CD4-positive, alpha-beta T cell treated with Interleukin-1 beta for 1 hour (primary cell): ENCODE measurements around the gene ABCA3.
A peak's percentile ranks its signal among the peaks of the same experiment; 100 is the strongest.
"Not testable (repeated sequence)": the region's sequence is repeated elsewhere in the genome, so short reads cannot be mapped to it uniquely, and the experiment has no call there.

Source experiments
- DNase-seq, 2 donors: peaks; one replicate each; pipeline ENCODE4 v3.0.0-alpha.2; 2020 to 2022

Gene ABCA3

GRCh38 chr16:2340564-2341455, at the start of gene ABCA3:
ABCA3 (minus strand) TSS chr16:2340728; CDS start chr16:2326466, 14,262 bp downstream.
- DNase-seq = peak; percentile 94 to 95

DNA sequence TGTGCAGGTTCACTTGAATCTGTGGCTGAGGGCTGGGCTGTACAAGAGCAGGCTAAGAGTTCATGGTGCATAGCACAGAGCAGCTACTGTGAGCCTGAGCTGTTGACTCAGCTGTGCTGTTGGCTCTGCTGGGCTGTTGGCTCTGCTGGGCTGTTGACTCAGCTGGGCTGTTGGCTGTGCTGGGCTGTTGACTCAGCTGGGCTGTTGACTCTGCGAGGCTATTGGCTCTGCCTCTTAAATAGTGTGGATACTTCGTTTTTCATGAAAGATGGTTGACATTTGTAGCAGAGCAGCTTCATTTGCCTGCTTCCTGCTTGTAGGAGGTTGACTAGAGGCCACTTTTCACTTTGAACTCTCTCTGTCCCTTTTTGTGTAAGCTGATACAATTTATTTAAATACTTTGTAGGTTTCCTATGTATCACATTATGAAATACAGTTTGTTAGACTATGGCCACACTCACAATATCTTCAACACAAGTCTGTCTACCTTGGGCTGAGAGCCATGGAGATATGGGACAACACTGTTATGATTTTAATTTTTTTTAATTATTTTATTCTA, 48.4 kb upstream of the ABCA3 start:
- no peak for DNase-seq

DNA sequence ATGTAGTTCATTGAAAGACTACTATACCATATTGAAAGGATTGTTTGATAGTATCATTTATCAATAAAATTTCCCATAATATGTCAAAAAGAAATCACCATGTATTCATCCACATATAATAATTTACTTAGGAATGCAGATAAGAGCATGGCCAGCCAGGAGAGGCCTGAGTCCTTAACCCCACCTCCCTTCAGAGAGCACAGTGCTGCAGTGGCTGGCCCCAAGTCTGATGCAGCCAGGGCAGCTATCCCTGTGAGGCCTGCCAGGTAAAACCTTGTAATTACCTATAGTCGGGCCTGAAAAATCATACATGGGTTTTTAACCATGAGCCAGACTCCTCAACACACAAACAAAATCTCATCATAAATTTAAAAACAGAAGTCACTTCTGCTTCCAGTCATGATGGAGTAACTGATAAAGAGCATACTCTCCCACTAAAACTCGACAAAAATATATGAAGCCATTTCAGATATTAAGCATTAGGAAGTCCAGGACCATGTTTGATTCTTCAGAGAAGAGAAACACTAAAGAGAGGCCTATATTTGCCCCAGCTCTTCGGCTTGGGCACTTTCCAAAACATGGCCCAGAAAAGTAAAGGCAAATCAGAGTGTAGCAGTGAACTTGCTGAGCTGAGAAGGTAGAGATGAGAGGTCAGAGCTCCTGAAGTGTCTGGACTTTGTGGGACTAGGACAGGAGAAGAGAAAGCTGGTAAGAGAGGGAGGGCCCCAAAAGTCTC, 47.8 kb upstream of the ABCA3 start:
- DNase-seq = no peak

DNA sequence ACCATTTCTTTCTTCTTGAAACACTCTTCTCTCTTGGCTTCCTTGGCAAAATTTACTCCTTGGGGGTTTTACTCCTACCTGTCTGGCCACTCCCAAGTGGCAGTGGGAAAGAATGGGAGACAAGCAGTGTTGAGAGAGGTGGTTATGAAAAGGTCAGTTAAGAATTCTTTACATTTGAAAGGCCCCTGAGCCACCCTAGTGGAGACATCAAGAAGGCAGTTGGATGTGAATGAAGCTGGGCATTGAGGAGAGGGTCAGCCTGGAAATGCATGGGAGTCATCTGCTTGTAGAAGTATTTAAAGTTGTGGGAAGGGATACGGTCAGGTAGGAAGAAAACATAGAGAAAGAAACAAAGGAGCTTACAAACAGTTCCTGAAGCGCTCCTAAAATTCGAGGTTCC, 46.5 kb upstream of the ABCA3 start:
- no peak for DNase-seq

- not testable (repeated sequence) for DNase-seq
These were observed 45.5 kb upstream of the ABCA3 start for GRCh38 chr16:2385982-2386381.

DNA sequence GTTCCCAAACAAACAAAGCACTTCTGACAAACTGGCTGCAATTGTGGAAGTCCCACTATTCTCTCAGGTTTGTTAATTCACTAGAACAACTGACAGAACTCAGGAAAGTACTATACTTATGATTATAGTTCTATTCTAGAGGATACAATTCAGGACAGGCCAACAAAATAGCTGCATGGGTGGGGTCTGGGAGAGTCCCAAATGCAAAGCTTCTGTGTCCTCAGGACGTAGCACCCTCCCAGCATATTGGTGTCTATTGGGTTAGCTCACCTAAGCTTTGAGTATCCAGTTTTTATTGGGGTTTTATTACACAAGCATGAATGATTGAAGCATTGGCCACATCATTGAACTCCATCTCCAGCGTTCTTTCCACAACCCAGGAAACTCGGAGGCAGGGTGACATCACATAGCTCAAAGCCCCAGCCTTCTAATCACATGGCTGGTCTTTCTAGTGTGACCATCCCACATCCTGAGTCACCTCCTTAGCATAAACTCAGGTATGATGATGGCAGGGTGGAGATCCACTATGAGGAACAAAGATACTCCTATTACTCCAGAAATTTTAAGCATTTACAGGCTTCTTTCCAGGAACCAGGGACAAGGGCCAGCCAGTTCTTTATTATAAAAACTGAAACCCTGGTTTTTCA, 44.8 kb upstream of the ABCA3 start:
- DNase-seq = no peak

DNA sequence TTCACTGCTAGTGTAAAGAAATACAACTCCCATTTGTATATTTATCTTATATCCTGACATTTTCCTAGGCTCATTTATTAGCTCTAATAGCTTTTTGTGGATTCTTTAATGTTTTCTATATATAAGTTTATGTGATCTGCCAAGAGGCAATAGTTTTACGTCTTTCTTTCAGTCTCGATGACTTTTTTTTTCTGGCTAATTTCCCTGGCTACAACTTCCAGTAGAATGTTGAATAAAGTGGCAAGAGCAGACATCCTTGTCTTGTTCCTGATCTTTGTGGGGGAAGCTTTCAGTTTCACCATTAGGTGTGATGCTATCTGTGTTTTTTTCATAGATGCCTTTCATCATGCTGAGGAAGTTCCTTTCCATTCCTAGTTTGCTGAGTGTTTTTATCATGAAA, 43.9 kb upstream of the ABCA3 start:
- no peak for DNase-seq

- no peak for DNase-seq
These were observed 43.0 kb upstream of the ABCA3 start for GRCh38 chr16:2383501-2383900.

DNA sequence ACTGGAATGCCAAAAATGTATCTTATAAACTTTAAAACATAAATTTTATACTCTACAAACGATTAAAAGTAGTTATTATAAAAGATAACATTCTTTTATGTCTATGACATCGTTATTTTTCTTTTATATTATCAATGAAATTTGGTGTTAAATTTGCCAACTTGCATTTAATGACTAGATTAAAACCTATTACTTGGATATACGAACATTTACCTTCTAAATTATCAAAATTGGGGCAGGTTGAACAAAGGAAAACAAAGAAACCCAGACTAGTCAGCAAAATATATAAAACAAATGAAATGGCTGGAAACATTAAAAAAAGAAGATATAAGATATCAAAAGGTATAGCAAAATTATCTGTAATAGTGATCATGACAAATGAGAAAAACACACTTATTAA, 34.1 kb upstream of the ABCA3 start:
- DNase-seq = no peak

DNA sequence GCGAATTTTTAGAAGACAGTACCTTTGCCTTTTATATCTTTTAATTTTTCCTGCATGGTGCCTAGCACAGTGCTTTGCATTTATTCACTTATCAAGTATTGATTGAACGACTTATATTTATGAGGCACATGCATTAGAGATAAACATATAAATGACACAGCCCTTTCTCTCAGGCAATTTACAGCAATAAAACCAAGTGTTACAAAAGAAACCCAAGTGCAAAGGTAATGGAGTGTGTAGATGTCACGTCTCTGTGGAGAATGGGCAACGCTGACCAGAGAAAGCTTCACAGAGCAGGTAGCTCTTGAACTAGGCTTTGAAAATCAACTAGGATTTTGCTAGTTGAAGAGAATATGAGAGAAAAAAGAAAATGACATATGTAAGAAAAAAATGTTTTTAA, 32.6 kb upstream of the ABCA3 start:
- no peak for DNase-seq

DNA sequence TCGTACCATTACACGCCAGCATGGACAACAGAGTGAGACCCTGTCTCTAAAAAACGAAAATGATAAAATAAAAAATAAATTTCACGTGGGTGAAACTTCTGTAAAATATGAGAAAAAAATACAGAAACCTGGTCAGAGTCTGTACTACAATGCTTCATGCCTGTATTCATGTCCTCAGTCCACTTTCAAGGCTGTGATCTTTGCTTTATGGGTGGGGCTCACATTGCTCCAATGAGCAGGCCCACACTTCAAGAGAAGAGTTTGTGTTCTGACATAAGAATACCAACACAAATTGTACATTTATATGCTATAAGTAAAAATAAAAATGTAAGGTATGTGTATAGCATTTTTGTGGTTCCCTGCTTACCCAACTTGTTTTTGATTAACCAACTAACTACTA, 32.2 kb upstream of the ABCA3 start:
- no peak for DNase-seq

- no peak for DNase-seq
These were observed 30.9 kb upstream of the ABCA3 start for GRCh38 chr16:2371421-2371820.

DNA sequence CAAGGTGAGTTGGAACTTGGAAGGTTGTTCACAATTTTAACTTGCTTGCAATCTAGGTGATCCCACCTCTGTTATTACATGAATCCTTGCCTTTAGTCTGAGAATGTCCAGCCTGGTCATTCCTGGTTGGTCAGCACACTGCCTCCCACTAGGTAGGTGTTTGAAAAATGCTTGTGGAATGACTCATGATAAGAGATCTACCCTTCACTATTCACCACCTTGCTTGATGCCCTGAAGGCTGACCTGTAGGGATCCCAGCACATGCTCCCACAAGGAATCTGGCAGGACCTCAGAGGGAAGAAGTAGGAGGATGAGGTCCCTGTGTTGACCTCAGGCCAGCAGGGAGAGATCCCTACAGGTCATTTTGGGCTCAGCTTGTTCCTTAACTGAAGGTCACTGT, 30.2 kb upstream of the ABCA3 start:
- DNase-seq = no peak

DNA sequence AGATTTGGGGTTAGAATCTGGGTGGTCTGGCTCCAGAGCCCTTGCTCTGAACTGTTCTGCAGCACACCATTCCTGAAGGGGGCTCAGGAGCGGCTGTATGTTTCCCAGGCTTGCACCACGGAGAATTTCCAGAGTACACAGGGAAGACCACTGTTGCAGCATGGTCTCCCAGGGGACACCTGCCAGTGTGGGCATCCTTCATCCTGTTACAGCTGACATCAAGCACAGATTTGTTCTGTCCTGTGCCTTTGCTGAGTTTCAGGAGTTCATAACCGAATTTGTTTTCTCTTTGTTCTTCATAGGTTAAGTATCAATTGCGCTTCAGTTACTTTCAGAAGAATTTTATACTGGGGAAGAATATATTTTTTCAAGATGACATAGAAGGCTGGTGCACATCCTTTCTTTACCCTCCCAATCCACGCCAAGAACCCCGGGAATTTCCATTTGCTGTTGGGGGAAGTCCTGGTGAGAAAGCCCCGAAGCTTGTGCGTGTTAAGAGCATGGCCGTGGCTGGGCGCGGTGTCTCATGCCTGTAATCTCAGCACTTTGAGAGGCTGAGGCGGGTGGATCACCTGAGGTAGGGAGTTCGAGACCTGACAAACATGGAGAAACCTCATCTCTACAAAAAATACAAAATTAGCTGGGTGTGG, 26.3 kb upstream of the ABCA3 start:
- no peak for DNase-seq

DNA sequence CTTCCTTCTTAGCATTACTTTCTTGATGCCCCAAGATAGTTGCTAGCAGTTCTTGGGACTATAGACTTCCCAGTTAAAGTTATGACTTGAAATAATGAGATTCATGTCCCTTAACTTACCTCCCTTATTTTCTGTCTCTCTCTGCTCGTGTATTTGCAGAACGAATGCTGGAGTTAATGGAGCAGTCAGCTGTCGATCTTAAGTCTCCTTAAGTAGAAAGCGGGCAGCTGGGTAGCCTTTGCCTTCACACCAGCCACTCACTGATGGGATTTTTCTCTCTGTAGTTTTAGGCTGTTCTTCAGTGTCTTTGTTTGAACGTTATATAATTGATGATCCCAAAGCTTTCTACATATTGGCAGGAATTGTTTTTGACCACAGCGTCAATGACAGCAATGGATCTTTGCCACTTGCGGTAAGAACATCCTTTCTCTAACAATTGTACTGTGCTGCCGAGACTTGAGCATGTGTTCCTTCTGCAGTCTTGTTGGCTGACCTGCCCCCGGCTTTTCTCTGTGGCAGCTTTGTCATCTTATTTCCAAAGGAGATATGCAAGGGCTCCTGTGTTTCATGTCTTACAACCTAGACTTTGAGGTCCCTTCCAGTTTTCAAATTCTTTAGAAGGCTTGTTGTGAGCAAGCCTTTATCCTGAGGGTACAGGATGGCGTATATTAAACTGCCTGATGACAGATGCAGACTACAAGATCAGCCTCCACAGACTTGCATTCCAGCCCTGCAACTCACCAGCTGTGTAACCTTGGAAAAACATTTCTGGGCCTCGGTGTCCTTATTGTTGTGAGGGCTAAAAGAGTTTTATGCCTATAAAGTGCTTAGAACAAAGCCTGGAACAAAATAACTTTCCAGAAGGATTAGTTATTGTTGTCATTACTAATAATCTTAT, 25.1 kb upstream of the ABCA3 start:
- no peak for DNase-seq

DNA sequence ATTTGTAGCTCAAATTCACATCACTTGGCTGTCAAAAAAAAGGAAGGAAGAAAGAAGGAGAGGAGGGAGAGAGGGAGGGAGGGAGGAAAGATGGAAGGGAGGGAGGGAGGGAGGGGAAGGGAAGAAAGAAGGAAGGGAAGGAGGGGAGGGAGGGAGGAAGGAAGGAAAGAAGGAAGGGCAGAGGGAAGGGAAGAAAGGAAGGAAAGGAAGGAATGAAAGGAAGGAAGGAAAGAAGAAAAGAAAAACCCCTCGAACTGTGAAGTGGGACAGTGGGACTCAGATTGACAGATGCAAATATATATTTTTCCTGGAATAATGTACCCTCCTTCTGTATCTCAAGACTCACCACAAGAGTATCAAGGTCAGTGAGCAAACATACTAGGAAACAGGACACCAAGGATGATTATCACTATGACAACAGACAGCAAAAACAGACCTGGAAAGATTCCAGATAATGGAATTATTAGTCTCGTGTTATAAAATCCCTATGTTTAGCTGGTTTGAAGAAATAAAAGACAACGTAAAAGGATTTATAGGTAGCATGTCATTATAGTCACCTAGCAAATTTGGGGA, 24.2 kb upstream of the ABCA3 start:
- DNase-seq = no peak

DNA sequence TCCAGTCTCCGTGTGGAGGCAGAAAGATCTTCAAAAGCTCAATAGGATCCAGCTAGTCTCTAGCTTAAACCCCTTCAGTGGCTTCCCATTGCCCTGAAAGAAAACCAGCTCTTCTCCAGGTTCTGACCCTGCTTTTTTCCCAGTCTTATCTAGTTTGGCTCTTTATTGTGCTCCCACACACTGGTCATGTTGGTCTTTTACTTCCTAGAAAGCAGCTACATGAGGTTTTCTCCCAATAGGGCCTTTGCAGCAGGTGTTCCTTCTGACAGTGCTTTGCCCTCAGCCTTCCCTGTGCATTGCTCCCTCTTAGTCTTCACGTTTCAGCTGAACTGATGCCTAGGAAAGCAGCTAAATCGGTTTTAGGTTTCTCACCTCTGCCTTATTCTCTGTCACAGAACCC, 21.7 kb upstream of the ABCA3 start:
- DNase-seq = no peak

GRCh38 chr16:2361129-2361528, 20.6 kb upstream of the ABCA3 start:
- DNase-seq = no peak

DNA sequence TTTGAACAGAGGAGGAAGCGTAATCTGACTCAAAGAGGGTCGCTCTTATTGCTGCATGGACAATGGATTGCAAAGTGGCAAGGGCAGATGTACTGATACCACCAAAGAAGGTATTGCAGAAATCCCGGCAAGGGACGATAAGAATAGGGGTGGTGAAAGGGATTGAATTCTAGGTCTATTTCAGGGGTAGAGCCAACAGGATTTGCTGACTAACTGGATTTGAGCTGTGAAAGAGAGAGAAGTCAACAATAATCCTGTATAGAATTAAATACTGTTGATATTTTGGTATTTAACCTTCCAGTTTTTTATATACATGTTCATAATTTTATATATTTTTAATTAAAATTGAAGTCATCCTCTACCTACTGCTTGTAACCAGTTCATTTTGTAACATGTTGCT, 19.4 kb upstream of the ABCA3 start:
- DNase-seq = no peak

GRCh38 chr16:2358811-2359210, 18.3 kb upstream of the ABCA3 start:
- no peak for DNase-seq

DNA sequence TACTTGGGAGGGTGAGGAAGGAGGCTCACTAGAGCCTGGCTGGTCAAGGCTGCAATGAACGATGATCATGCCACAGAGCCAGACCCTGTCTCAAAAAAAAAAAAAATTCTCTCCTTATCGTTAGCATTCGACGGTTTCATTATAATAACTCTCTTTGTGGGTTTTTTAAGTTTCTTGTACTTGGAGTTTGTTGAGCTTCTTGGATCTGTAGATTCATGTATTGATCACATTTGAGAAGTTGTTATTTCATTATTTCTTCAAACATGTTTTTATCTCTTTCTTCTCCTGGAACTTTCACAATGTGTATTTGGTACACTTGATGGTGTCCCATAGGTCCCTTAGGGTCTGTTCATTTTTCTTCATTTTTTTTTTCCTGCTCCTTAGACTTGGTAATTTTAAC, 16.8 kb upstream of the ABCA3 start:
- no peak for DNase-seq
